ENCODE data around the gene TGM1. TPM values are rescaled to one million over a fixed set of nuclear protein-coding genes. Genes with fewer than 3 reads are reported as not detected.

TGM1 gene
- total and polyA plus RNA-seq, 2 experiments from 2014 or later = 0.33 to 1.5 TPM

DNA sequence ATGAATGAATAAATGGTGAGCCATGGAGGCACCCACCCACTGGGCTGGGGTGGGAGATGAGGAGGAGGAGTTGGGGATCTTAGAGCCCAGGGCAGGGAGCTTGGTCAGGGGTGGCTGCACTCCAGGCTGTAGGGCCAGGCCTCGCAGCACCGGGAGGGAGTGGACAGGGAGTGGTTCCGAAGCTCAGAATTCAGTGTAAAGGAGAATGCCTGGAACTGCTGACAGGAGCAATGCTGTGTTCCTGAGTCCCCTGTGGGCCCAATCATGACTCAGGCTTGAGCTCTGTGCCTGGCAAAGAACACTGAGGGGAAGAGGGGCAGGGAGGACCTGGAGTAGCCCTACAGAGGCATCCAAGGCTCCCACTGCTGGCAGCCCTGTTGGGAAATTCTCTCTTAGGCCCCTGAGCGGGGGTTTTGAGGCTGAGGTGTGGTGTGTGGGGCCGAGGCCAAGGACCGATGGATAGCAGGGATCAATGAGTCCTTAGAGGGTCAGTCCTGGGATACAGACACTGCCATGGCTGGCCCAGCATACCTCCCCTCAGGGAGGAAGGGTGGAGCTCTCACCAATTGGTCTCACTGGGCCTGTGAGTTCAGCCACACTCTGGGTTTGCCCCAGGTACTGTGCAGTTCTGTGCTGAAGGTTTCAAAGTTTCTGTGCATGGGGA lies 18.0 kb upstream of the TGM1 start:
- Histone ChIP-seq H3K4me3 (no peak overlapping the region), H4K20me1 (ENCODE audit: insufficient read depth, poor library complexity, severe bottlenecking) (no peaks in the 10 kb centered on the region), H3K36me3 (replicated peaks; ENCODE audit: insufficient read depth, low read depth) (no peaks in the 10 kb centered on the region), H3K27ac (no peak overlapping the region), H3K4me1 (ENCODE audit: insufficient read depth) (no peaks in the 10 kb centered on the region), H3K4me2 (no peak overlapping the region), H3K79me2 (peaks cover 5% of the 10 kb centered on the region), H2AFZ (no peak overlapping the region), H3K9me3 (ENCODE audit: low read depth) (no peaks in the 10 kb centered on the region), H3K9me2 (replicated peaks; ENCODE audit: insufficient read depth) (no peaks in the 10 kb centered on the region), H3K27me3 (no peaks in the 10 kb centered on the region)
- 96% methylated on average over 5 of the region's 6 CpGs for WGBS (ENCODE audit: low lambda C conversion rate, missing lambda C conversion rate)
- no peak for DNase-seq (ENCODE audit: low spot score)
- TF ChIP-seq EZH2 (IDR thresholded peaks at IDR 0.05; ENCODE audit: borderline replicate concordance) (no peak), EZH2phosphoT487 (IDR thresholded peaks at IDR 0.05; ENCODE audit: low read depth, severe bottlenecking, unreplicated experiment) (no peak), CTCF (IDR thresholded peaks at IDR 0.05; ENCODE audit: poor library complexity) (no peak)

GRCh38 chr14:24279301-24280186 lies 16.6 kb upstream of the TGM1 start:
- no peak overlapping the region for H3K4me3 ChIP-seq
- H3K79me2 ChIP-seq = peaks cover 7% of the 10 kb centered on the region
- no peaks in the 10 kb centered on the region for H4K20me1 ChIP-seq (ENCODE audit: insufficient read depth, poor library complexity, severe bottlenecking)
- no peak overlapping the region for H3K27ac ChIP-seq
- H3K9me2 ChIP-seq (replicated peaks; ENCODE audit: insufficient read depth) = no peaks in the 10 kb centered on the region
- 89% methylated on average over 11 of the region's 11 CpGs for WGBS (ENCODE audit: low lambda C conversion rate, missing lambda C conversion rate)
- no peak for DNase-seq (ENCODE audit: low spot score)
- H3K36me3 ChIP-seq (replicated peaks; ENCODE audit: insufficient read depth, low read depth) = no peaks in the 10 kb centered on the region
- H2AFZ ChIP-seq = no peak overlapping the region
- H3K27me3 ChIP-seq = no peaks in the 10 kb centered on the region
- H3K4me2 ChIP-seq = no peak overlapping the region
- TF ChIP-seq EZH2phosphoT487 (IDR thresholded peaks at IDR 0.05; ENCODE audit: low read depth, severe bottlenecking, unreplicated experiment) = no peak
- TF ChIP-seq CTCF (IDR thresholded peaks at IDR 0.05; ENCODE audit: poor library complexity) = no peak
- TF ChIP-seq EZH2 (IDR thresholded peaks at IDR 0.05; ENCODE audit: borderline replicate concordance) = no peak
- H3K4me1 ChIP-seq (ENCODE audit: insufficient read depth) = no peaks in the 10 kb centered on the region
- H3K9me3 ChIP-seq (ENCODE audit: low read depth) = no peaks in the 10 kb centered on the region

GRCh38 chr14:24278424-24278823 lies 15.4 kb upstream of the TGM1 start:
- WGBS (ENCODE audit: low lambda C conversion rate, missing lambda C conversion rate) = 97% methylated on average over 5 of the region's 5 CpGs
- Histone ChIP-seq H3K4me1 (ENCODE audit: insufficient read depth) (no peaks in the 10 kb centered on the region), H3K27me3 (no peaks in the 10 kb centered on the region), H3K4me3 (no peak overlapping the region), H3K9me2 (replicated peaks; ENCODE audit: insufficient read depth) (no peaks in the 10 kb centered on the region), H3K4me2 (no peak overlapping the region), H3K9me3 (ENCODE audit: low read depth) (no peaks in the 10 kb centered on the region), H2AFZ (no peak overlapping the region), H3K36me3 (replicated peaks; ENCODE audit: insufficient read depth, low read depth) (no peaks in the 10 kb centered on the region), H3K79me2 (peaks cover 7% of the 10 kb centered on the region), H3K27ac (no peak overlapping the region), H4K20me1 (ENCODE audit: insufficient read depth, poor library complexity, severe bottlenecking) (no peaks in the 10 kb centered on the region)
- no peak for DNase-seq (ENCODE audit: low spot score)
- TF ChIP-seq EZH2 (IDR thresholded peaks at IDR 0.05; ENCODE audit: borderline replicate concordance) (no peak), CTCF (IDR thresholded peaks at IDR 0.05; ENCODE audit: poor library complexity) (no peak), EZH2phosphoT487 (IDR thresholded peaks at IDR 0.05; ENCODE audit: low read depth, severe bottlenecking, unreplicated experiment) (no peak)

Data from hepatocyte (in vitro differentiated cells).